Uterus (tissue), 4 donors: ENCODE data around the gene TIFAB. TPM values are rescaled to one million over a fixed set of nuclear protein-coding genes. Genes with fewer than 3 reads are reported as not detected.

Source experiments
- DNase-seq, 2 donors: peaks; one replicate each; pipeline ENCODE4 v3.0.0-alpha.2; 2019 to 2020
- H3K27ac ChIP-seq, 2 donors: fragments of 200-600 bp; sonication (generic); 1 replicate in 1 of 2; 2 replicates in 1 of 2; pipeline ENCODE4 v1.5.1; 2016 to 2018
- H3K27me3 ChIP-seq, 2 donors: fragments of 200-600 bp; sonication (generic); one replicate each; pipeline ENCODE4 v1.5.1; 2018 to 2019; ENCODE audit warnings: control low read depth in 1 of 2
- H3K36me3 ChIP-seq, 2 donors: fragments of 200-600 bp; sonication (generic); one replicate each; pipeline ENCODE4 v1.5.1; 2019; ENCODE audit warnings: control low read depth in 1 of 2
- H3K4me1 ChIP-seq, 2 donors: fragments of 200-600 bp; sonication (generic); one replicate each; pipeline ENCODE4 v1.5.1; 2018 to 2019; ENCODE audit warnings: control low read depth in 1 of 2
- H3K4me3 ChIP-seq, 2 donors: fragments of 200-600 bp; sonication (generic); 1 replicate in 1 of 2; 2 replicates in 1 of 2; pipeline ENCODE4 v1.5.1; 2018 to 2019; ENCODE audit warnings: mild to moderate bottlenecking in 1 of 2
- H3K9me3 ChIP-seq, 2 donors: fragments of 200-600 bp; sonication (generic); one replicate each; pipeline ENCODE4 v1.5.1; 2019; ENCODE audit warnings: control low read depth in 1 of 2
- CTCF ChIP-seq, 4 experiments: fragments of 200-600 bp in 2 of 4; fragments of 450-650 bp in 2 of 4; sonication (generic) in 2 of 4; IDR thresholded peaks; one replicate each; pipeline ENCODE4 v1.5.1; 2016 to 2019; ENCODE audit warnings: antibody characterized with exemption in 4 of 4, mild to moderate bottlenecking in 2 of 4, moderate library complexity in 1 of 4
- POLR2A ChIP-seq, 2 donors: fragments of 450-650 bp; IDR thresholded peaks; one replicate each; pipeline ENCODE4 v1.6.1; 2016; ENCODE audit warnings: antibody characterized with exemption in 2 of 2, mild to moderate bottlenecking in 1 of 2, moderate library complexity in 1 of 2
- intact Hi-C: fragments of 100-400 bp; cut with DNase I; formaldehyde crosslinking; loops from one replicate; pipeline ENCODE4 v1.15.1; 2023; ENCODE audit warnings: low total_unique reads
- total RNA-seq, 4 donors: library from RNA; depleted of rRNA in 3 of 4; stranded (reverse); fragments of >200 nt in 3 of 4; gene quantifications; one replicate each; pipeline versions ENCODE4 v1.1.0 to v1.2.4, GENCODE V29; 2014 to 2023
- donor health status: DM: yes; HTN: yes; CAD: no.

Gene TIFAB
- total RNA-seq, 4 donors from 2014 or later, result 0.28 TPM; not detected in 3

GRCh38 chr5:135453613-135454012 is 1.5 kb upstream of the TIFAB start:
- no peaks in the 10 kb centered on the region for H3K36me3 ChIP-seq
- H3K9me3 ChIP-seq, result no peaks in the 10 kb centered on the region
- no peak overlapping the region for H3K4me3 ChIP-seq
- no peaks in the 10 kb centered on the region for H3K4me1 ChIP-seq
- no peaks in the 10 kb centered on the region for H3K27me3 ChIP-seq
- no peak overlapping the region for H3K27ac ChIP-seq
- DNase-seq, result no peak
- intact Hi-C loops, result no loop called here
- TF ChIP-seq POLR2A (IDR thresholded peaks at IDR 0.05) (no peak), CTCF (IDR thresholded peaks at IDR 0.05) (no peak)

- Histone ChIP-seq H3K4me3 (no peak overlapping the region), H3K27ac (no peak overlapping the region), H3K4me1 (no peaks in the 10 kb centered on the region), H3K36me3 (no peaks in the 10 kb centered on the region), H3K27me3 (no peaks in the 10 kb centered on the region), H3K9me3 (no peaks in the 10 kb centered on the region)
- TF ChIP-seq POLR2A (IDR thresholded peaks at IDR 0.05) (no peak), CTCF (IDR thresholded peaks at IDR 0.05) (no peak)
- intact Hi-C loops, result no loop called here
- DNase-seq, result no peak
Measured at GRCh38 chr5:135451581-135452320, 400 bp downstream of the TIFAB start.

GRCh38 chr5:135450952-135451351 is 1.2 kb downstream of the TIFAB start:
- H3K9me3 ChIP-seq, result no peaks in the 10 kb centered on the region
- no peak for TF ChIP-seq CTCF (IDR thresholded peaks at IDR 0.05)
- TF ChIP-seq POLR2A (IDR thresholded peaks at IDR 0.05), result no peak

GRCh38 chr5:135450336-135450735 is 1.8 kb downstream of the TIFAB start:
- no peaks in the 10 kb centered on the region for H3K9me3 ChIP-seq
- H3K36me3 ChIP-seq, result no peaks in the 10 kb centered on the region
- no peaks in the 10 kb centered on the region for H3K4me1 ChIP-seq
- no peak overlapping the region for H3K4me3 ChIP-seq
- H3K27ac ChIP-seq, result no peak overlapping the region
- intact Hi-C loops, result no loop called here
- no peak for TF ChIP-seq CTCF (IDR thresholded peaks at IDR 0.05)
- no peak for DNase-seq
- H3K27me3 ChIP-seq, result no peaks in the 10 kb centered on the region

More at GRCh38 chr5:135450952-135451351, 1.2 kb downstream of the TIFAB start:
- Histone ChIP-seq H3K27me3 (no peaks in the 10 kb centered on the region), H3K4me3 (no peak overlapping the region), H3K36me3 (no peaks in the 10 kb centered on the region), H3K27ac (no peak overlapping the region), H3K4me1 (no peaks in the 10 kb centered on the region)
- no peak for DNase-seq
- intact Hi-C loops, result no loop called here

- Histone ChIP-seq H3K9me3 (no peaks in the 10 kb centered on the region), H3K27me3 (no peaks in the 10 kb centered on the region), H3K4me3 (no peak overlapping the region), H3K27ac (no peak overlapping the region), H3K4me1 (no peaks in the 10 kb centered on the region), H3K36me3 (no peaks in the 10 kb centered on the region)
- no peak for TF ChIP-seq POLR2A (IDR thresholded peaks at IDR 0.05)
- no peak for TF ChIP-seq CTCF (IDR thresholded peaks at IDR 0.05)
- intact Hi-C loops, result no loop called here
- DNase-seq, result no peak
Measured at GRCh38 chr5:135449644-135450043, 2.5 kb downstream of the TIFAB start.
